CD4-positive, alpha-beta T cell treated with Interleukin-1 beta for 1 hour (primary cell): Measurements from ENCODE around the gene RNH1.

Source experiments
- DNase-seq, 2 donors: peaks; one replicate each; pipeline ENCODE4 v3.0.0-alpha.2; 2020 to 2022

The RNH1 gene

GRCh38 chr11:497565-498296 lies 9.3 kb downstream of the RNH1 start:
- no peak for DNase-seq

DNA sequence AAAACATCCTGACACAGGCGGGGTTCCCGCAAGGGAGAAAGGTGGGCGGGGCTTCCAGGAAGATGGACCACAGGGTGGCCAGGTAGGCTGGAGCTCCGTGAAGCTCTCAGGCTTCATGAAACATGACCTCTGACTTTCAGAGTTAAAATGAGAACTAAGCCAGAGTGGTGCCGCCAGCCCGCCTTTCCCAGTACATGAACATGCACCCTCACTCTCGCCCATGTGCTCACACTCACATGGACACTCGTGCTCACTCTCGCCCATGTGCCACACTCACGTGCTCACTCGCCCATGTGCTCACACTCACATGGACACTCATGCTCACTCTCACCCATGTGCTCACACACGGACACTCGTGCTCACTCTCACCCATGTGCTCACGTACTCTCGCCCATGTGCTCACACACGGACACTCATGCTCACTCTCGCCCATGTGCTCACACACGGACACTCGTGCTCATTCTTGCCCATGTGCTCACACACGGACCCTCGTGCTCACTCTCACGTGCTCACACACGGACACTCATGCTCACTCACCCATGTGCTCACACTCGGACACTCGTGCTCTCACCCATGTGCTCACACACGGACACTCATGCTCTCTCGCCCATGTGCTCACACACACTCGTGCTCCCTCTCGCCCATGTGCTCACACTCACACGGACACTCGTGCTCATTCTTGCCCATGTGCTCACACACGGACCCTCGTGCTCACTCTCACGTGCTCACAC lies 10.0 kb downstream of the RNH1 start:
- no peak for DNase-seq

GRCh38 chr11:495537-495931 lies 11.5 kb downstream of the RNH1 start:
- DNase-seq: no peak

GRCh38 chr11:494761-495536 lies 12.1 kb downstream of the RNH1 start:
- no peak for DNase-seq

- DNase-seq: no peak
These were observed 14.4 kb downstream of the RNH1 start for GRCh38 chr11:492427-493226.

DNA sequence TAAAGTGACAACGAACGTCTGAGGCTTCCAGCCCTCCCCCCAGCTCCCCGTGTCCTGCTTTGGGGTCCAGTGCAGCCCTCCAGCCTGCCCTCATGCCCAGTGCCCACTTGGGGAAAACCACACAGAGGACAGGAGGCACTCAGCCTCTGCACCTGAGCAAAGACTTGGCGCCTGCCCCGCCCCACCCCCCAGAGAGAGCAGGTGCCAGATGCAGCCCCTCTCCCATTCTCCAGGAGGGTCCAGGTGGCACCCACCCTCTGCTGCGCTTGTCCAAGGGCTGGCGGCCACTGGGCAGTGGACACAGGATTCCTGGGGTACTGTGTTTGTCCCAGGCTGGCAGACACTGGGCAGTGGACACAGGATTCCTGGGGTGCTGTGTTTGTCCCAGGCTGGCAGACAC lies 15.7 kb downstream of the RNH1 start:
- no peak for DNase-seq

DNA sequence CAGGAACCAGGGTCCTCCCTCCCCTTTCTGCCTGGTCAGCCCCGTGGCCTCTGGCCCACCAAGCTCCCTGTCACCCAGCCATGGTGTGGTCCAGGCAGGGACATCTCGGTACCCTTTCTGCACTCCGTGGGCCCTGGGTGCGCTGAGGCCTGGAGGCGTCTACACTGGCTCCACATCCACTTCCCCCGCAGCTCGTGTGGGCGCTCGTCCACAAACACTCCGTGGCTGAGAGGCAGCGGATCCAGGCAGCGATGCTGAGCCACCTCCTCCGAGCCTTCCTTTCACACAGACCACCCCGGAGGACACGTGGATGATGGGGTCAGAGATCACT lies 16.1 kb downstream of the RNH1 start:
- no peak for DNase-seq

DNA sequence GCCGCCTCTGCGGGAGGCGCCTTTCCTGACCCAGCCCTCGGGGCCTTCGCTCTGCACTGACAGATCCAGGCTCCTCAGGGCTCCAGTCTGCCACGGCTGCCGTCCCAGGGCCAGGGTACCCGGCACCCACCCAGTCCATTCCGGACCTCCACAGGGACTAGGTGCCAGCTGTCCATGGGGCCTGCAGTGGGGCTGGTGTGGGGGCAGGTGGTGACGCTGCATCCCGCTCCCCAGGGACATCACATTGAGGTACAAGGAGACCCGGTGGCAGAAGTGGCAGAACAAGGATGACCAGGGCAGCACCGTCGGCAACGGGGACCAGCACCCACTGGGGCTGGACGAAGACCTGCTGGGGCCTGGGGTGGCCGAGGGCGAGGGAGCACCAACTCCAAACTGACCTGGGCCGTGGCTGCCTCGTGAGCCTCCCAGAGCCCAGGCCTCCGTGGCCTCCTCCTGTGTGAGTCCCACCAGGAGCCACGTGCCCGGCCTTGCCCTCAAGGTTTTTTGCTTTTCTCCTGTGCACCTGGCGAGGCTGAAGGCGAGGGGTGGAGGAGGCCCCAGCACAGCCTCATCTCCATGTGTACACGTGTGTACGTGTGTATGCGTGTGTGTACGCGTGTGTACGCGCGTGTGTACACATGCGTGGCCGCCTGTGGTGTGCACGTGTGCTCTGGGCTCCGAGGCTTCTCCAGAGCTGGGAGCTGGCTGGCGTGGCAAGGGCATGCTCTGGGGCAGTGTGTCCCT lies 16.7 kb downstream of the RNH1 start:
- no peak for DNase-seq

DNA sequence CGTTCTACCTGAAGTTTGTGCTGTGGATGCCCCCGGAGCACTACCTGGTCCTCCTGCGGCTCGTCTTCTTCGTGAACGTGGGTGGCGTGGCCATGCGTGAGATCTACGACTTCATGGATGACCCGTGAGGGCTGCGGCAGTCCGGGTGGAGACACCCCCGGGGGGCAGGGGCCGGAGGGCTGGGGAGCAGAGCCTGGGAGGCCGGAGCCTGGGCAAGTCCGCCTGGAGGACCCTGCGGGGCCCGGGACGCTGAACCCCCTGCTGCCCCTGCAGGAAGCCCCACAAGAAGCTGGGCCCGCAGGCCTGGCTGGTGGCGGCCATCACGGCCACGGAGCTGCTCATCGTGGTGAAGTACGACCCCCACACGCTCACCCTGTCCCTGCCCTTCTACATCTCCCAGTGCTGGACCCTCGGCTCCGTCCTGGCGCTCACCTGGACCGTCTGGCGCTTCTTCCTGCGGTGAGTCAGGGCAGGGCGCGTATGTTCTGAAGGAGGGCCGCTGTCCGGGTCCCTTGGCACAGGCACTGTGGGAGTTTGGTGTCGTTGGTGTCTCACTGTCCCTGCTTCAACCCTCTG lies 17.3 kb downstream of the RNH1 start:
- DNase-seq: no peak

DNA sequence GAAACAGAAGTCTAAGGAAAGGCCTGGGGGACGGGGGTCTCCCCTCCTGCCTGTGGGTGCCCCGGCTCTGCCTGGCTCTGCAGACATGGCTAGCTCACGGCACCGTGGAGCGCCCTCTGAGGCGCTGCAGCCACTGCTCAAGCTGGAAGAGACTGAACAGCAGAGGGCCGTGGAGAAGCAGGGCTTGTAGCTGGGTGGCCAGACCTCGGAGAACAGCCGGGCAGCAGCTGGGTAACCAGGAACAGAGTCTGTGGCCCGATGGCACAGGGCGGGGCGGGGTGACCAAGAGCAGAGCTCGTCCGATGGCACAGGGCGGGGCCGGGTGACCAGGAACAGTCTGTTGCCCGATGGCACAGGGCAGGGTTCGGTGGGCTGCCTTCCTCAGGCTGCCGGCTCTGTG lies 18.1 kb downstream of the RNH1 start:
- DNase-seq: no peak

DNA sequence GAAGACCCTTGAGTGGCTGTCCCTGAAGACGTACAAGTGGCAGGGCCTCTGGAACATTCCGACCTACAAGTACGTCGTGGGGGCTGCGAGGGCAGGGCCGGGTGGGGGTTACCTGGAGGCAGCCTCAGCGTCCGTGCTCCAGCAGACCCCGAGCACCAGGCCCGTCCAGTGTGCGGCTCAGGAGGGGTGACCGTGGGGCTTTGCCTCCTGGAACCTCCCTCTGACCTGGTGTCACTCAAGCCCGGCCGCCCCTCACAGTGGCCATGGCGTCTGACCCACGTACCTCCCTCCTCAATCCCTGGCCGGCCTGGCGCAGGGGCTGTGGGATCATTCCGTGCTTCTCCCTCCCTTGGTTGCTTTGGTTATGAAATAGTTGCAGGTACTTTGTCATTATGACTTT lies 18.5 kb downstream of the RNH1 start:
- no peak for DNase-seq

GRCh38 chr11:488062-488461 lies 19.0 kb downstream of the RNH1 start:
- no peak for DNase-seq

DNA sequence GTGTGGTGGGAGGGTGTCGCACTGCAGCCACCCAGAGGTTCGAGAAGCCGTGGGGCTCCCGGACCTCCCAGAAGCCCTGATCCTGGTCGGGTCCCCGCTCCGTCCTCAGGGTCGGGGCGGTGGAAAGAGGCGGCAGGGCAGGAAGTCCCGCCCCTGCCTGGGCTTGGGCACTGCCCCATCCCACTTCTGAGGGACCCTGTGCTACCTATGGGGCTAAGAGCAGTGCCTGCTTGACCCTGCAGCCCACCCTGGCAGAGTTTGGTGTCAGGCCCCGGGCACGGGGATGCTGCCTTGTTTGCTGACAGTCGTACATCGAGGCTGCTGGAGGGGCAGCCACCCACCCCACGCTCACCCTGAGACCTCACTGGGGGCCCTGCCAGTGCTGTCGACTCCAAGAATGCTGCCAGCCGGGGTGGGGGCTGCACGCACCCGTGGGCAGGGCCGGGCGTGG lies 19.4 kb downstream of the RNH1 start:
- DNase-seq: no peak

- DNase-seq: no peak
These were observed 20.9 kb downstream of the RNH1 start for GRCh38 chr11:486189-486588.

DNA sequence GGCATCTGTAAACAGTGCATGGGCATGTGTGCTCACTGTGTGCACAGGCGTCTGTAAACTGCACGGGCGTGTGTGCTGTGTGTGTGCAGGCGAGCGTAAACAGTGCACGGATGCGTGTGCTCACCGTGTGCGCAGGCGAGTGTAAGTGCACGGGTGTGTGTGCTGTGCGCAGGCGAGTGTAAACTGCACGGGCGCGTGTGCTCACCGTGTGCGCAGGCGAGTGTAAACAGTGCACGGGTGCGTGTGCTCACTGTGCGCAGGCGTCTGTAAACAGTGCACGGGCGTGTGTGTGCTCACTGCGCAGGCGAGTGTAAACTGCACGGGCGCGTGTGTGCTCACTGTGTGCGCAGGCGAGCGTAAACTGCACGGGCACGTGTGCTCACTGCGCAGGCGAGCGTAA lies 22.4 kb downstream of the RNH1 start:
- no peak for DNase-seq

DNA sequence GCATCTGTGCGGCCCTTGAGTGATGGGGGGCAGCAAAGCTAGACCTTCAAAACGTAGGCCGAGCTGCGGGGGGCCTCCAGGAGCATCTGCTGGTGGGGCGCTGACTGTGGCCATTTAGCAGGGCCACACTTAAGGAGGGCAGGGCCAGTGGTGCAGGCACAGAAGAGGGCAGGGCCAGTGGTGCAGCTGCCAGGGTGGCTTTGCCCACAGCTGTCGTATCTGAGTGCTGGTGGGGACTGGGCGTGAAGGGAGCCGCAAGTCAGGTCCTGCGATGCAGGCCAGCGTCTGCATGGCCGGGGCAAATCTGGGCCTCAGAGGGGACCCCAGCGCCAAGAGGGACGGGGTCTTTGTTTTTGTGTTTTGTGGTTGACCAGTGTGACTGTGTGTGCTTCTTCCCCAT lies 27.7 kb downstream of the RNH1 start:
- no peak for DNase-seq

- DNase-seq: no peak
These were observed 29.9 kb downstream of the RNH1 start for GRCh38 chr11:477052-477715.

DNA sequence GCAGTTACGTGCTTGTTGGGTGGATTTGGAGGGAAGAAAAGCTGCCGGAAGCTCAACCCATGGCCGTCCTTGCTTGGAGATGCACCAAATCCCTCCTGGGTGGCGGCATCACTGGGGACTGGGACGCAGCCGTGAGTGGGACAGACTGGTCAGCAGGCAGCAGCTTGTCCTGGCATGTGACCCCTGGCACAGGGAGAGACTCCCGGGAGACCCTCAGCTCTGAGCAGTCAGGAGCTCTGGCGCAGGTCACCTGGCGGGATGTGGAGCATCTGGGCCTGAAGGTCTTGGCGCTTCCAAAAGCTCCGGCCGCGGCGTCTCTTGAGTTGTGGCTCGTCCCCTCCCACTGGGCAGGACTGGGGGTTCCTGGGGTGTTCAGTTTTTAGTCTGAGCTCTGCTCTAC lies 30.6 kb downstream of the RNH1 start:
- no peak for DNase-seq

GRCh38 chr11:475941-476340 lies 31.1 kb downstream of the RNH1 start:
- DNase-seq: no peak

- DNase-seq: no peak
These were observed 32.0 kb downstream of the RNH1 start for GRCh38 chr11:474914-475506.
